ENCODE results near the gene CAMSAP1.

- no peak for TF ChIP-seq CTCF (conservative IDR thresholded peaks at IDR 0.05 in 1 of 2, IDR thresholded peaks at IDR 0.05 in 1 of 2; ENCODE audit: low read depth in 1 of 2, low read length in 2 of 2)
- no peak for TF ChIP-seq EZH2 (IDR thresholded peaks at IDR 0.05; ENCODE audit: low read length, missing control alignments)
These were observed 132.4 kb downstream of the CAMSAP1 start for GRCh38 chr9:135774794-135775525.
